Measurements from ENCODE around the gene RGS3.

The RGS3 gene

DNA sequence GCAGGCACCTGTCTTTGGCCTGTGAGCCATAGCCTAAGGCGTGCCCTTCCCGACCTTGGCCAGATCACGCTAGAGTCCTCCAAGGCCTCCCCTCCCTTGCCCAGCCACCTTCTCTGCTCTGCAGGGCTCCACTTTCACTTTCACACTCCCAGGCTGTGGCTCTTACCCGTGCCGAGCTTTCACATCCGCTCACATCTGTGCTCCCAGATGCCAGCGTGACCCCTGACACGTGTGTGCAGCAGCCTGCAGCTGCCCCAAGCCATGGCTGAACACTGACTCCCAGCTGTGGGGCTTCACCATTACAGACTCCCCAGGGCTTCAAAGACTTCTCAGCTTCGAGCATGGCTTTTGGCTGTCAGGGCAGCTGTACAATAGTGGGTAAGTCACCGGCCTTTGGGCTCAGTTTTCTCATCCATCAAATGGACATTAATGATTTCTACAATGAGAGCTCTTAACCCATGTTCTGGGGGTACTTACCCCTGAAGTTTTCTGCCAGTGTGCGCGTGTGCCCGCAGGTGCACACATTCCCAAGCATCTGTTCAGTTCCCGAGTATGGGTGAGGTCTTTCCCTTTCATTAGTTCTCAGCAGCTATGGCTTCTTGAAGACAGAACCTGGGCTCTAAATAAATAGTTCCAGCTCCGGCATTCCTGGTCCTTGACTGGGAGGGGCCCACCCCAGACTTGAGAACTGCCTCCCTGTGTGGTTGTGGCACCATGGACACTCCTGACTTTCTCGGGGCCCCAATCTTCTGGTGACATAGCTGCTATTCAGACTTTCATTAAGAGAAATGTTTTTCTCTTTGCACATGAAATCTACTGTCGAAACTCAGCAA, 118.6 kb downstream of the RGS3 start:
- H3K36me3 ChIP-seq (ENCODE audit: insufficient read depth, low read length) = peaks cover 10% of the 10 kb centered on the region
- peak overlapping the region; percentile 94 for H3K27ac ChIP-seq (ENCODE audit: low read depth, low read length, poor library complexity, severe bottlenecking)
- H3K4me3 ChIP-seq (ENCODE audit: low read depth, low read length, poor library complexity, severe bottlenecking) = peak overlapping the region; percentile 60
- H3K9ac ChIP-seq (ENCODE audit: low read length) = peak overlapping the region; percentile 72
- no peaks in the 10 kb centered on the region for H4K20me1 ChIP-seq (ENCODE audit: insufficient read depth, low read length)
- H3F3A ChIP-seq (ENCODE audit: insufficient read depth, low read length) = no peaks in the 10 kb centered on the region
- no peak overlapping the region for H2AFZ ChIP-seq (ENCODE audit: low read length)
- H3K4me1 ChIP-seq (ENCODE audit: insufficient read depth, low read length, severe bottlenecking) = peaks cover 49% of the 10 kb centered on the region
- TF ChIP-seq, protein P1, sequence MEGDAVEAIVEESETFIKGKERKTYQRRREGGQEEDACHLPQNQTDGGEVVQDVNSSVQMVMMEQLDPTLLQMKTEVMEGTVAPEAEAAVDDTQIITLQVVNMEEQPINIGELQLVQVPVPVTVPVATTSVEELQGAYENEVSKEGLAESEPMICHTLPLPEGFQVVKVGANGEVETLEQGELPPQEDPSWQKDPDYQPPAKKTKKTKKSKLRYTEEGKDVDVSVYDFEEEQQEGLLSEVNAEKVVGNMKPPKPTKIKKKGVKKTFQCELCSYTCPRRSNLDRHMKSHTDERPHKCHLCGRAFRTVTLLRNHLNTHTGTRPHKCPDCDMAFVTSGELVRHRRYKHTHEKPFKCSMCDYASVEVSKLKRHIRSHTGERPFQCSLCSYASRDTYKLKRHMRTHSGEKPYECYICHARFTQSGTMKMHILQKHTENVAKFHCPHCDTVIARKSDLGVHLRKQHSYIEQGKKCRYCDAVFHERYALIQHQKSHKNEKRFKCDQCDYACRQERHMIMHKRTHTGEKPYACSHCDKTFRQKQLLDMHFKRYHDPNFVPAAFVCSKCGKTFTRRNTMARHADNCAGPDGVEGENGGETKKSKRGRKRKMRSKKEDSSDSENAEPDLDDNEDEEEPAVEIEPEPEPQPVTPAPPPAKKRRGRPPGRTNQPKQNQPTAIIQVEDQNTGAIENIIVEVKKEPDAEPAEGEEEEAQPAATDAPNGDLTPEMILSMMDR (IDR thresholded peaks at IDR 0.05; ENCODE audit: low read length) = peak; percentile 70
- no peak for TF ChIP-seq EZH2 (IDR thresholded peaks at IDR 0.05; ENCODE audit: borderline replicate concordance, low read length)
- no peaks in the 10 kb centered on the region for H3K9me3 ChIP-seq (ENCODE audit: low read length)
- no peaks in the 10 kb centered on the region for H3K9me2 ChIP-seq (ENCODE audit: low read depth, low read length)
- H3K79me2 ChIP-seq (ENCODE audit: insufficient read depth, low read length) = no peaks in the 10 kb centered on the region
- H3K27me3 ChIP-seq (ENCODE audit: insufficient read depth, low read length) = no peaks in the 10 kb centered on the region
- H3K4me2 ChIP-seq (ENCODE audit: low read length) = peak overlapping the region; percentile 82

DNA sequence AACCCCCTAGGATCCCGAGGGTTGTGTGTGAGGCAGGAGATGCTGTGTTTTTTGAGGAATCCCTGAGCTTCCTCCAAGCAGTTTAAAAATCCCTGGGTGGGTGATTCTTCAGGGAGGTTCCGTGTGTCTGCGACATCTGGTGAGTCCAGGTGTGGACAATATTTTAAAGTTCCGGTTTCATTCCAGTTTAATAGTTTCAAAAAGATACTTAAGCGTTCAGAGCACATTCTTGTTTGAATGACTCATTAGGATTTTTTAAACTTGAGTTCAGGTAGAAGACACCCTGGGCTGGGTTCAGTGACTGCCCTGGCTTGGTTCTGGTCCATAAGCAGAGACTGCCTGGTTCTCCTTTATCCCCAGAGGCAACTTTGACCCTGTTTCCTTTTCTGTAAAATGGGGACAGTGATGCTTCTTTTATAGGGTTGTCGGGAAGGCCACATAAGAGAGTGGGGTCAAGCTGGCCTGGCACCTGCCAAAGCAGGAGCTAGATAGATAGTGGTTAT, 119.2 kb downstream of the RGS3 start:
- H2AFZ ChIP-seq (ENCODE audit: low read length) = no peak overlapping the region
- H3K9ac ChIP-seq (ENCODE audit: low read length) = peak overlapping the region; percentile 72
- peak overlapping the region; percentile 82 for H3K4me2 ChIP-seq (ENCODE audit: low read length)
- no peaks in the 10 kb centered on the region for H4K20me1 ChIP-seq (ENCODE audit: insufficient read depth, low read length)
- H3K4me3 ChIP-seq (ENCODE audit: low read depth, low read length, poor library complexity, severe bottlenecking) = peak overlapping the region; percentile 60
- peaks cover 49% of the 10 kb centered on the region for H3K4me1 ChIP-seq (ENCODE audit: insufficient read depth, low read length, severe bottlenecking)
- H3K36me3 ChIP-seq (ENCODE audit: insufficient read depth, low read length) = peaks cover 10% of the 10 kb centered on the region
- H3K27me3 ChIP-seq (ENCODE audit: insufficient read depth, low read length) = no peaks in the 10 kb centered on the region
- H3K9me2 ChIP-seq (ENCODE audit: low read depth, low read length) = no peaks in the 10 kb centered on the region
- peak overlapping the region; percentile 94 for H3K27ac ChIP-seq (ENCODE audit: low read depth, low read length, poor library complexity, severe bottlenecking)
- no peaks in the 10 kb centered on the region for H3K79me2 ChIP-seq (ENCODE audit: insufficient read depth, low read length)
- TF ChIP-seq, protein P1 (IDR thresholded peaks at IDR 0.05; ENCODE audit: low read length) = no peak
- TF ChIP-seq EZH2 (IDR thresholded peaks at IDR 0.05; ENCODE audit: borderline replicate concordance, low read length) = no peak
- no peaks in the 10 kb centered on the region for H3F3A ChIP-seq (ENCODE audit: insufficient read depth, low read length)
- H3K9me3 ChIP-seq (ENCODE audit: low read length) = no peaks in the 10 kb centered on the region

DNA sequence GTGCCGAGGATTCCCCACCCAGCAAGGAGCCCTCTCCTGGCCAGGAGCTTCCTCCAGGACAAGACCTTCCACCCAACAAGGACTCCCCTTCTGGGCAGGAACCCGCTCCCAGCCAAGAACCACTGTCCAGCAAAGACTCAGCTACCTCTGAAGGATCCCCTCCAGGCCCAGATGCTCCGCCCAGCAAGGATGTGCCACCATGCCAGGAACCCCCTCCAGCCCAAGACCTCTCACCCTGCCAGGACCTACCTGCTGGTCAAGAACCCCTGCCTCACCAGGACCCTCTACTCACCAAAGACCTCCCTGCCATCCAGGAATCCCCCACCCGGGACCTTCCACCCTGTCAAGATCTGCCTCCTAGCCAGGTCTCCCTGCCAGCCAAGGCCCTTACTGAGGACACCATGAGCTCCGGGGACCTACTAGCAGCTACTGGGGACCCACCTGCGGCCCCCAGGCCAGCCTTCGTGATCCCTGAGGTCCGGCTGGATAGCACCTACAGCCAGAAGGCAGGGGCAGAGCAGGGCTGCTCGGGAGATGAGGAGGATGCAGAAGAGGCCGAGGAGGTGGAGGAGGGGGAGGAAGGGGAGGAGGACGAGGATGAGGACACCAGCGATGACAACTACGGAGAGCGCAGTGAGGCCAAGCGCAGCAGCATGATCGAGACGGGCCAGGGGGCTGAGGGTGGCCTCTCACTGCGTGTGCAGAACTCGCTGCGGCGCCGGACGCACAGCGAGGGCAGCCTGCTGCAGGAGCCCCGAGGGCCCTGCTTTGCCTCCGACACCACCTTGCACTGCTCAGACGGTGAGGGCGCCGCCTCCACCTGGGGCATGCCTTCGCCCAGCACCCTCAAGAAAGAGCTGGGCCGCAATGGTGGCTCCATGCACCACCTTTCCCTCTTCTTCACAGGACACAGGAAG, 120.2 kb downstream of the RGS3 start:
- Histone ChIP-seq H3K27ac (ENCODE audit: low read depth, low read length, poor library complexity, severe bottlenecking) (no peak overlapping the region), H3K9me3 (ENCODE audit: low read length) (no peaks in the 10 kb centered on the region), H3K4me2 (ENCODE audit: low read length) (no peak overlapping the region), H2AFZ (ENCODE audit: low read length) (no peak overlapping the region), H3K79me2 (ENCODE audit: insufficient read depth, low read length) (no peaks in the 10 kb centered on the region), H3K9ac (ENCODE audit: low read length) (no peak overlapping the region), H4K20me1 (ENCODE audit: insufficient read depth, low read length) (no peaks in the 10 kb centered on the region), H3K4me3 (ENCODE audit: low read depth, low read length, poor library complexity, severe bottlenecking) (no peak overlapping the region), H3F3A (ENCODE audit: insufficient read depth, low read length) (no peaks in the 10 kb centered on the region), H3K4me1 (ENCODE audit: insufficient read depth, low read length, severe bottlenecking) (peaks cover 44% of the 10 kb centered on the region), H3K27me3 (ENCODE audit: insufficient read depth, low read length) (no peaks in the 10 kb centered on the region), H3K36me3 (ENCODE audit: insufficient read depth, low read length) (peaks cover 10% of the 10 kb centered on the region), H3K9me2 (ENCODE audit: low read depth, low read length) (no peaks in the 10 kb centered on the region)
- no peak for TF ChIP-seq EZH2 (IDR thresholded peaks at IDR 0.05; ENCODE audit: borderline replicate concordance, low read length)
- TF ChIP-seq, protein P1 (IDR thresholded peaks at IDR 0.05; ENCODE audit: low read length) = no peak
